GM21529 (cell line): Measurements from ENCODE around the gene MFF.

Experiments
- ATAC-seq: cut with Tn5 transposase; IDR thresholded peaks from one replicate; pipeline ENCODE4 v1.9.1; 2021; ENCODE audit not compliant: unreplicated experiment

The MFF gene

GRCh38 chr2:227404585-227405271 is 79.7 kb downstream of the MFF start:
- no peak for ATAC-seq

GRCh38 chr2:227406177-227407031 is 81.4 kb downstream of the MFF start:
- ATAC-seq, result peak; percentile 62
